AG10803 (cell line): ENCODE data around the gene ZNF598.

Experiments
- DNase-seq: peaks from one replicate; pipeline ENCODE4 v3.0.0; 2010; ENCODE audit warnings: low read depth
- H3K4me3 ChIP-seq: 2 replicates; pipeline ENCODE4 v1.5.1; 2011; ENCODE audit warnings: mild to moderate bottlenecking, low read length, control low read depth
- TF ChIP-seq, protein P1 (sequence below): conservative IDR thresholded peaks from 2 replicates; pipeline ENCODE4 v1.5.1; 2011; ENCODE audit warnings: mild to moderate bottlenecking, low read length, control low read depth, inconsistent platforms

ZNF598 gene

DNA sequence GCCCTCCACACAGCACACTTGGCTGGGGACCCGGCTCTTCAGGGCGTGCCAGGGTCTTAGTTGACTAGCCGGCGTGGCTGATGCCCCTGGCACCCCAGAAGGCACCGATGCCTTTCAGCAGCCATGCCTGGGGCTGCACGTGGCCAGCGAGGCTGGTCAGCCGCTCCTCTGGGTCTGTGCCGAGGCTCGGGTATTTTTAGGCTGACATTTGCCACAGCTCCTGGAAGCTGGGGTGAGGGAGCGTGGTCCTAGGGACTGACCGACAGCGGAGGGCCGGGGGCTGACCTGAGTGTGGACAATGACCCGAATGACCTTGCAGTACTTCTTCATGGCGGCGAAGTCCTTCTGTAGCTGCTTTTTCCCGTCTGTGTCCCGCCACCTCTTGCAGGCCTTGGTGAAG lies 59.1 kb downstream of the ZNF598 start:
- DNase-seq, result no peak
- H3K4me3 ChIP-seq, result no peak overlapping the region
- TF ChIP-seq, protein P1, sequence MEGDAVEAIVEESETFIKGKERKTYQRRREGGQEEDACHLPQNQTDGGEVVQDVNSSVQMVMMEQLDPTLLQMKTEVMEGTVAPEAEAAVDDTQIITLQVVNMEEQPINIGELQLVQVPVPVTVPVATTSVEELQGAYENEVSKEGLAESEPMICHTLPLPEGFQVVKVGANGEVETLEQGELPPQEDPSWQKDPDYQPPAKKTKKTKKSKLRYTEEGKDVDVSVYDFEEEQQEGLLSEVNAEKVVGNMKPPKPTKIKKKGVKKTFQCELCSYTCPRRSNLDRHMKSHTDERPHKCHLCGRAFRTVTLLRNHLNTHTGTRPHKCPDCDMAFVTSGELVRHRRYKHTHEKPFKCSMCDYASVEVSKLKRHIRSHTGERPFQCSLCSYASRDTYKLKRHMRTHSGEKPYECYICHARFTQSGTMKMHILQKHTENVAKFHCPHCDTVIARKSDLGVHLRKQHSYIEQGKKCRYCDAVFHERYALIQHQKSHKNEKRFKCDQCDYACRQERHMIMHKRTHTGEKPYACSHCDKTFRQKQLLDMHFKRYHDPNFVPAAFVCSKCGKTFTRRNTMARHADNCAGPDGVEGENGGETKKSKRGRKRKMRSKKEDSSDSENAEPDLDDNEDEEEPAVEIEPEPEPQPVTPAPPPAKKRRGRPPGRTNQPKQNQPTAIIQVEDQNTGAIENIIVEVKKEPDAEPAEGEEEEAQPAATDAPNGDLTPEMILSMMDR, result no peak

DNA sequence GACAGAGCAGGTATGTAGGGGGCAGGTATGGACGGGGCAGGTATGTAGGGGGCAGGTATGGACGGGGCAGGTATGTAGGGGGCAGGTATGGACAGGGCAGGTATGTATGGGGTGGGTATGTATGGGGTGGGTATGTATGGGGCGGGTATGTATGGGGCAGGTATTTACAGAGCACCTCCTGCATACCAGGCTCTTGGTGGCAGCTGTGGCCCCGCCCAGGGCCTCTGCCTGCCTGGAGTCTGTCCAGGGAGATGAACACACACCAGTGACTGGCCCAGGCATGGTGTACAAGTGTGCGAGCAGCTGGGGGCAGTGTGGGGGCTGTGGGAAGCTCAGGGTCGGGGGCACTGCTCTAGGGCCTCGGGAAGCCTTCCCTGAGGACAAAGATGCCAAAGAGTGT lies 59.6 kb downstream of the ZNF598 start:
- no peak overlapping the region for H3K4me3 ChIP-seq
- no peak for DNase-seq
- TF ChIP-seq, protein P1, result no peak

DNA sequence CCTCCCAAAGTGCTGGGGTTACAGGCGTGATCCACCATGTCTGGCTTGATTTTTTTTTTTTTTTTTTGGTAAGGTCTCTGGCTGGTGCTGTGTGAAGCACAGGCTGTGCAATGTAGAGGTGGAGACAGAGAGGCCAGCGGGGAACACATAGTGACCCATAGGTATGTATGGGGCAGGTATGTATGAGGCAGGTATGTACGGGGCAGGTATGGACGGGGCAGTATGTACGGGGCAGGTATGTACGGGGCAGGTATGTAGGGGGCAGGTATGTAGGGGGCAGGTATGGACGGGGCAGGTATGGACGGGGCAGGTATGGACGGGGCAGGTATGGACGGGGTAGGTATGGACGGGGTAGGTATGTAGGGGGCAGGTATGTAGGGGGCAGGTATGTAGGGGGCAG lies 60.1 kb downstream of the ZNF598 start:
- TF ChIP-seq, protein P1, result no peak

More for the DNA sequence above, 60.1 kb downstream of the ZNF598 start:
- no peak for DNase-seq
- no peak overlapping the region for H3K4me3 ChIP-seq
